ENCODE measurements around the gene CATSPER4.

DNA sequence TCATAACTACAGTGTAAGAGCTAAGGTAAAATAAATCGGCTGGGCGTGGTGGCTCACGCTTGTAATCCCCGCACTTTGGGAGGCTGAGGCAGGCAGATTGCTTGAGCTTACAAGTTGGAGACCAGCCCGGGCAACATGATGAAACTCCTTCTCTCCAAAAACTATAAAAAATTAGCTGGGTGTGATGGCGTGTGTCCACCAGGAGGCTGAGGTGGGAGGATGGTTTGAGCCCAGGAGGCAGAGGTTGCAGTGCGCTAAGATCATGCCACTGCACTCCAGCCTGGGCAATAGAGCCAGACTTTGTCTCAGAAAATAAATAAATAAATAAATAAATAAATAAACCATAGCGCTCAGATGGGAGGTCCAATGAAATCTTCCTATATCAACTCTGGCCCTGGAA is 48.2 kb upstream of the CATSPER4 start:
- TF ChIP-seq EP300 (IDR thresholded peaks at IDR 0.05; ENCODE audit: borderline replicate concordance) (no peak), USF1 (IDR thresholded peaks at IDR 0.05) (no peak), CREB1 (IDR thresholded peaks at IDR 0.05; ENCODE audit: low read depth) (no peak), RAD21 (IDR thresholded peaks at IDR 0.05; ENCODE audit: low read depth) (no peak), ZBTB7A (IDR thresholded peaks at IDR 0.05; ENCODE audit: low read depth) (no peak), REST (IDR thresholded peaks at IDR 0.05; ENCODE audit: low read depth) (no peak), TEAD4 (IDR thresholded peaks at IDR 0.05) (no peak)
- TF ChIP-seq, protein P1, sequence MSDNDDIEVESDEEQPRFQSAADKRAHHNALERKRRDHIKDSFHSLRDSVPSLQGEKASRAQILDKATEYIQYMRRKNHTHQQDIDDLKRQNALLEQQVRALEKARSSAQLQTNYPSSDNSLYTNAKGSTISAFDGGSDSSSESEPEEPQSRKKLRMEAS (IDR thresholded peaks at IDR 0.05) = no peak
